HCT116 (cell line): Measurements from ENCODE around the gene BAG1. TPM values are rescaled to one million over a fixed set of nuclear protein-coding genes. Genes with fewer than 3 reads are reported as not detected.

ENCODE experiments used
- ATAC-seq: fragments of 200-7000 bp; cut with Tn5 transposase; 2 replicates; pipeline ENCODE4 v1.9.1; 2020; ENCODE audit warnings: mild to moderate bottlenecking, moderate library complexity
- BruUV-seq: library from RNA; stranded (reverse); fragments of 400-500 nt; replicated peaks from 2 replicates; lab custom pipeline; 2021; lab: Mats Ljungman, UMichigan
- CTCF ChIA-PET: fragments of 300-600 bp; sonication (Branson Sonifier 250); formaldehyde crosslinking; loops from one replicate; lab custom pipeline; 2021; ENCODE audit warnings: antibody characterized with exemption; lab: Charles Lee
- POLR2A ChIA-PET: fragments of 300-600, 350-600 bp; sonication (Branson Sonifier 250); formaldehyde crosslinking; loops from one replicate; lab custom pipeline; 2021; ENCODE audit warnings: antibody characterized with exemption; lab: Charles Lee
- RAD21 ChIA-PET, 2 experiments: fragments of 300-600 bp; sonication (Branson Sonifier 250); formaldehyde crosslinking; loops; one replicate each; lab custom pipeline; 2023; ENCODE audit warnings: low total read pairs in 2 of 2; ENCODE audit not compliant: uncharacterized antibody in 2 of 2, unreplicated experiment in 2 of 2, low non-redundant PET in 1 of 2; lab: Charles Lee
- DNase-seq: peaks from one replicate; pipeline ENCODE4 v3.0.0-alpha.2; 2010; ENCODE audit warnings: low read depth, low spot score
- H2AFZ ChIP-seq: fragments of 200-600 bp; shearing (Covaris generic), sonication (generic); 2 replicates; pipeline ENCODE4 v1.6.1; 2017; ENCODE audit warnings: low read depth, mixed run types, mixed read lengths, antibody characterized with exemption, low read length; ENCODE audit not compliant: poor library complexity, severe bottlenecking
- H3K27ac ChIP-seq: 2 replicates; pipeline ENCODE4 v1.5.1; 2012; ENCODE audit warnings: low read depth, low read length
- H3K27me3 ChIP-seq: fragments of 200-600 bp; sonication (generic); 2 replicates; pipeline ENCODE4 v1.6.1; 2016; ENCODE audit warnings: mixed run types, low read length, mixed read lengths; ENCODE audit not compliant: insufficient read depth
- H3K36me3 ChIP-seq, 2 experiments: fragments of 200-500 bp in 1 of 2; fragments of 200-600 bp in 1 of 2; sonication (Bioruptor generic) in 1 of 2; sonication (generic) in 1 of 2; 2 replicates each; pipeline versions ENCODE4 v1.5.1 to v1.6.1; 2014 to 2016; ENCODE audit warnings: low read length in 2 of 2, inconsistent platforms in 1 of 2, mixed read lengths in 1 of 2, mixed run types in 1 of 2; ENCODE audit not compliant: insufficient read depth in 2 of 2, control insufficient read depth in 1 of 2
- H3K4me1 ChIP-seq, 2 experiments: fragments of 200-600 bp in 1 of 2; sonication (generic) in 1 of 2; 2 replicates each; pipeline versions ENCODE4 v1.5.1 to v1.6.1; 2012 to 2017; ENCODE audit warnings: low read length in 2 of 2, inconsistent platforms in 1 of 2, mild to moderate bottlenecking in 1 of 2, mixed read lengths in 1 of 2, mixed run types in 1 of 2, moderate library complexity in 1 of 2; ENCODE audit not compliant: insufficient read depth in 2 of 2, control insufficient read depth in 1 of 2
- H3K4me2 ChIP-seq: fragments of 200-600 bp; sonication (generic); 2 replicates; pipeline ENCODE4 v1.6.1; 2017; ENCODE audit warnings: mixed run types, low read length, mixed read lengths
- H3K4me3 ChIP-seq, 2 experiments: fragments of 200-600 bp in 1 of 2; sonication (generic) in 1 of 2; replicated peaks in 1 of 2; 2 replicates each; pipeline ENCODE4 v1.5.1; 2011 to 2016; ENCODE audit warnings: low read length in 2 of 2, control low read depth in 1 of 2, low read depth in 1 of 2, mild to moderate bottlenecking in 1 of 2, mixed read lengths in 1 of 2, mixed run types in 1 of 2
- H3K79me2 ChIP-seq: fragments of 200-600 bp; sonication (generic); 2 replicates; pipeline ENCODE4 v1.6.1; 2017; ENCODE audit warnings: mild to moderate bottlenecking, mixed run types, low read length, moderate library complexity, mixed read lengths; ENCODE audit not compliant: insufficient read depth
- H3K9ac ChIP-seq: fragments of 200-600 bp; sonication (generic); 2 replicates; pipeline ENCODE4 v1.6.1; 2016; ENCODE audit warnings: low read length, mixed read lengths
- H3K9me2 ChIP-seq: fragments of 200-600 bp; sonication (generic), shearing (Covaris generic); 2 replicates; pipeline ENCODE4 v1.6.1; 2017; ENCODE audit warnings: mixed run types, mild to moderate bottlenecking, moderate library complexity; ENCODE audit not compliant: insufficient read depth
- H3K9me3 ChIP-seq, 2 experiments: fragments of 200-500 bp in 1 of 2; fragments of 200-600 bp in 1 of 2; sonication (Bioruptor generic) in 1 of 2; sonication (generic) in 1 of 2; 2 replicates each; pipeline ENCODE4 v1.6.1; 2014 to 2017; ENCODE audit warnings: low read length in 2 of 2, mixed read lengths in 2 of 2, inconsistent platforms in 1 of 2, low read depth in 1 of 2, mild to moderate bottlenecking in 1 of 2, mixed run types in 1 of 2, moderate library complexity in 1 of 2; ENCODE audit not compliant: control insufficient read depth in 1 of 2, insufficient read depth in 1 of 2
- H4K20me1 ChIP-seq: fragments of 200-600 bp; sonication (generic), shearing (Covaris generic); 2 replicates; pipeline ENCODE4 v1.6.1; 2017; ENCODE audit warnings: mixed run types, mild to moderate bottlenecking, moderate library complexity; ENCODE audit not compliant: insufficient read depth
- ATF3 ChIP-seq: IDR thresholded peaks from 2 replicates; pipeline ENCODE4 v1.6.1; 2012
- CEBPB ChIP-seq: IDR thresholded peaks from 2 replicates; pipeline ENCODE4 v1.6.1; 2012; ENCODE audit warnings: low read depth
- EGR1 ChIP-seq: IDR thresholded peaks from 2 replicates; pipeline ENCODE4 v1.6.1; 2012; ENCODE audit warnings: low read depth
- EZH2 ChIP-seq: fragments of 200-600 bp; sonication (generic); IDR thresholded peaks from 2 replicates; pipeline ENCODE4 v1.6.1; 2017; ENCODE audit warnings: antibody characterized with exemption, mixed run types
- FOSL1 ChIP-seq: IDR thresholded peaks from 2 replicates; pipeline ENCODE4 v1.6.1; 2012; ENCODE audit warnings: low read depth
- JUND ChIP-seq: IDR thresholded peaks from 2 replicates; pipeline ENCODE4 v1.6.1; 2012
- MAX ChIP-seq: IDR thresholded peaks from 2 replicates; pipeline ENCODE4 v1.6.1; 2012
- POLR2A ChIP-seq: IDR thresholded peaks from 2 replicates; pipeline ENCODE4 v1.7.0; 2011; ENCODE audit warnings: borderline replicate concordance; ENCODE audit not compliant: insufficient read depth, insufficient read length; ENCODE audit errors: extremely low read depth
- POLR2AphosphoS5 ChIP-seq: IDR thresholded peaks from 2 replicates; pipeline ENCODE4 v1.6.1; 2011; ENCODE audit warnings: mild to moderate bottlenecking, low read depth, low read length, moderate library complexity
- RAD21 ChIP-seq: IDR thresholded peaks from 2 replicates; pipeline ENCODE4 v1.6.1; 2012; ENCODE audit warnings: low read depth, mild to moderate bottlenecking
- REST ChIP-seq: IDR thresholded peaks from 2 replicates; pipeline ENCODE4 v1.6.1; 2012; ENCODE audit warnings: low read depth
- SIN3A ChIP-seq: IDR thresholded peaks from 2 replicates; pipeline ENCODE4 v1.6.1; 2012; ENCODE audit warnings: low read depth
- SP1 ChIP-seq: IDR thresholded peaks from 2 replicates; pipeline ENCODE4 v1.6.1; 2012; ENCODE audit warnings: low read depth
- SRF ChIP-seq: IDR thresholded peaks from 2 replicates; pipeline ENCODE4 v1.6.1; 2012; ENCODE audit warnings: low read depth
- TCF7L2 ChIP-seq: IDR thresholded peaks from 2 replicates; pipeline ENCODE4 v1.7.0; 2011; ENCODE audit warnings: borderline replicate concordance, inconsistent platforms; ENCODE audit not compliant: insufficient read depth, insufficient read length; ENCODE audit errors: extremely low read depth
- YY1 ChIP-seq: IDR thresholded peaks from 2 replicates; pipeline ENCODE4 v1.6.1; 2011; ENCODE audit warnings: low read length, low read depth, moderate library complexity, mild to moderate bottlenecking; ENCODE audit not compliant: insufficient replicate concordance; ENCODE audit errors: extremely low read depth
- ZBTB33 ChIP-seq: IDR thresholded peaks from 2 replicates; pipeline ENCODE4 v1.6.1; 2011; ENCODE audit warnings: mild to moderate bottlenecking, low read length, moderate library complexity; ENCODE audit not compliant: insufficient replicate concordance; ENCODE audit errors: extremely low read depth
- ZFX ChIP-seq: fragments of 450-650 bp; IDR thresholded peaks from 2 replicates; pipeline ENCODE4 v1.6.1; 2017
- ZNF274 ChIP-seq: fragments of 200-500 bp; sonication (Bioruptor generic); IDR thresholded peaks from 2 replicates; pipeline ENCODE4 v1.6.1; 2014; ENCODE audit warnings: mild to moderate bottlenecking, low read depth, low read length, inconsistent platforms
- intact Hi-C: fragments of 100-400 bp; cut with micrococcal nuclease; formaldehyde crosslinking; loops from 2 replicates; pipeline ENCODE4 v1.10.0; 2022
- total RNA-seq: library from RNA; stranded (reverse); gene quantifications from one replicate; pipeline ENCODE4 v1.2.1, GENCODE V29; 2021; ENCODE audit not compliant: unreplicated experiment

Gene BAG1
- total RNA-seq, 1 experiment from 2014 or later: 58.2 TPM

- Histone ChIP-seq H2AFZ (no peak overlapping the region), H3K9me2 (no peaks in the 10 kb centered on the region)
- TF ChIP-seq YY1 (peak; percentile 45), POLR2AphosphoS5 (peak; percentile 69), RAD21 (no peak), SIN3A (no peak), JUND (no peak), EGR1 (no peak), TCF7L2 (peak; percentile 24), REST (no peak), CEBPB (no peak), ZNF274 (no peak), FOSL1 (no peak), MAX (no peak), ZFX (no peak), ZBTB33 (no peak), SRF (no peak), POLR2A (no peak), SP1 (no peak), EZH2 (no peak), ATF3 (no peak)
- TF ChIP-seq, all 23 proteins: peak for 3
- ChIA-PET RAD21 (interaction anchor here in 1 of 2 experiments (0.7 kb wide), 1 partner anchor 205 kb away, joined by 4 read pairs; no protein-coding TSS in a partner anchor), CTCF (interaction anchor here (0.7 to 1.3 kb wide), 3 partner anchors 8 to 219 kb away, joined by 3 to 4 read pairs (median 3); no protein-coding TSS in a partner anchor), POLR2A (interaction anchor here (0.5 to 1.9 kb wide), 4 partner anchors 20 to 209 kb away, joined by 3 to 8 read pairs (median 4); partner anchors contain the start of genes BAG1, CHMP5, DNAJA1 and NFX1)
- H4K20me1 ChIP-seq: no peaks in the 10 kb centered on the region
- no peaks in the 10 kb centered on the region for H3K9me3 ChIP-seq
- intact Hi-C loops: loop anchor here (1.0 kb wide), 1 partner anchor 31 kb away; the partner anchor contains the start of gene BAG1
- H3K79me2 ChIP-seq: no peaks in the 10 kb centered on the region
- peak; percentile 95 for DNase-seq
- H3K36me3 ChIP-seq: no peaks in the 10 kb centered on the region
- H3K4me1 ChIP-seq: peaks cover 53 to 70% of the 10 kb centered on the region in 2 experiments
- peak overlapping the region; percentile 63 for H3K4me2 ChIP-seq
- H3K4me3 ChIP-seq: peak overlapping the region in 1 of 2 experiments; percentile 27; a peak in 1 of 4 replicates
- peak overlapping the region; percentile 35; the same call in 1 of the 2 replicates for H3K27ac ChIP-seq
- ATAC-seq: peak; percentile 74
- H3K27me3 ChIP-seq: no peaks in the 10 kb centered on the region
- no TSS peak for BruUV-seq
- H3K9ac ChIP-seq: peak overlapping the region; percentile 41
Observed at GRCh38 chr9:33233626-33234342, 30.7 kb downstream of the BAG1 start.
